ENCODE measurements around the gene EFHC1. TPM values are rescaled to one million over a fixed set of nuclear protein-coding genes. Genes with fewer than 3 reads are reported as not detected.

Gene EFHC1
- total and polyA plus RNA-seq, 3 donors from 2014 or later, result 41.8 to 133 (median 62.9) TPM

GRCh38 chr6:52503851-52504781, 84.0 kb downstream of the EFHC1 start:
- Histone ChIP-seq H3K27me3 (no peaks in the 10 kb centered on the region), H3K4me1 (peaks cover 18% of the 10 kb centered on the region), H3K9me3 (no peaks in the 10 kb centered on the region), H3K36me3 (ENCODE audit: low read depth, missing control alignments) (no peaks in the 10 kb centered on the region), H3K27ac (peak overlapping the region in 1 of 2 donors; percentile 30), H3K4me3 (no peak overlapping the region)
- peak; percentile 64 for DNase-seq
- 62 to 63% methylated on average over 16 to 24 of the region's 24 CpGs for WGBS, 2 donors
- intact Hi-C loops (cut with DNase I; ENCODE audit: low total_unique reads), result no loop called here
- TF ChIP-seq CTCF (IDR thresholded peaks at IDR 0.05) (no peak), POLR2A (IDR thresholded peaks at IDR 0.05) (no peak)

- Histone ChIP-seq H3K9me3 (no peaks in the 10 kb centered on the region), H3K27ac (no peak overlapping the region), H3K4me1 (peaks cover 18% of the 10 kb centered on the region), H3K27me3 (no peaks in the 10 kb centered on the region), H3K36me3 (ENCODE audit: low read depth, missing control alignments) (no peaks in the 10 kb centered on the region), H3K4me3 (no peak overlapping the region)
- intact Hi-C loops (cut with DNase I; ENCODE audit: low total_unique reads), result no loop called here
- no peak for DNase-seq
- TF ChIP-seq POLR2A (IDR thresholded peaks at IDR 0.05) (no peak), CTCF (IDR thresholded peaks at IDR 0.05) (no peak)
- WGBS, 2 donors, result 85 to 93% methylated on average over 7 to 10 of the region's 10 CpGs
Measured at GRCh38 chr6:52504782-52505136, 84.6 kb downstream of the EFHC1 start.

GRCh38 chr6:52505726-52506409, 85.7 kb downstream of the EFHC1 start:
- Histone ChIP-seq H3K9me3 (no peaks in the 10 kb centered on the region), H3K4me1 (peaks cover 18% of the 10 kb centered on the region), H3K27me3 (no peaks in the 10 kb centered on the region), H3K27ac (no peak overlapping the region), H3K4me3 (no peak overlapping the region), H3K36me3 (ENCODE audit: low read depth, missing control alignments) (no peaks in the 10 kb centered on the region)
- no peak for TF ChIP-seq CTCF (IDR thresholded peaks at IDR 0.05)
- 67 to 69% methylated on average over 16 of the region's 16 CpGs for WGBS, 2 donors
- intact Hi-C loops (cut with DNase I; ENCODE audit: low total_unique reads), result no loop called here
- peak; percentile 53 for DNase-seq

GRCh38 chr6:52506476-52506875, 86.3 kb downstream of the EFHC1 start:
- WGBS, 2 donors, result 83 to 97% methylated on average over 9 of the region's 9 CpGs
- intact Hi-C loops (cut with DNase I; ENCODE audit: low total_unique reads), result no loop called here
- Histone ChIP-seq H3K4me3 (no peak overlapping the region), H3K36me3 (ENCODE audit: low read depth, missing control alignments) (no peaks in the 10 kb centered on the region), H3K4me1 (peaks cover 19% of the 10 kb centered on the region), H3K9me3 (no peaks in the 10 kb centered on the region), H3K27me3 (no peaks in the 10 kb centered on the region), H3K27ac (no peak overlapping the region)
- TF ChIP-seq CTCF (IDR thresholded peaks at IDR 0.05) (no peak), POLR2A (IDR thresholded peaks at IDR 0.05) (no peak)
- no peak for DNase-seq
